GM21786 (cell line): ENCODE measurements around the gene RAD52.

Experiments used
- ATAC-seq: cut with Tn5 transposase; IDR thresholded peaks from one replicate; pipeline ENCODE4 v1.9.1; 2021; ENCODE audit not compliant: unreplicated experiment

The RAD52 gene

DNA sequence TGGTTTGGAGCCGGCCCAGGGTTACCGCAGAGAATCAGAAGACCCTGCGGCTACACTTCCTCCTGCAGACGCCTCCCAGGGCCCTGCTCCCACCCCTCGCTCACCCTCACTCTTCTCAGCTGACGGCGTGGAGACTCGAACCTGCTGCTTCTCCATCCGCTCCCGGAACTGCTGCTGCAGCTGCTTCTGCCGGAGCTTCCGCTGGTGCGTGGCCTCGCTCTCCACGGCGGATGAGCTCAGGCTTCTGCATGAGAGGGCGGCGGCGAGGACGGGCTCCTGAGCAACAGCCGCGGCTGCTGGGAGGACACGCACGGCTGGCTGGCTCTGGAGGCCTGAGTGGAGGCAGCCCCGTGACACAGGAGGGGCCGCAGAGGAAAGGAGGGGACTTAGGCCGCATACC lies 33.3 kb downstream of the RAD52 start:
- no peak for ATAC-seq

DNA sequence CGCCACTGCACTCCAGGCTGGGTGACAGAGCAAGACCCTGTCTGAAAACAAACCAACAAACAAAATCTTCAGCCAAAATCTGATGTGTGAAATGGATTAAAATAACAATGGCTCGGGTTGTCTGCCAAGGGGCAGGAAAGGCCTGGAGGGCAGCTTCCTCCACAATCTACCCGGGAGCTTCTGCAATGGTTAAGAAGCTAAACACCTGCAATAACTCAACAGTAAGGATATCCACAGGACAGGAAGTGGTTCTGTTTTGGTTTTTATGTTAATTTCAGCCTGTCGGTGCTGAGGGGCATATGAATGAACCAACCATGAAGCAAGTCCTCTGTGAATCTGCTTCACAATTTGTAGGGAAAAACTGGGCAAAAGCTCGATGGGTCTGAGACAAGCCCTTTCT lies 34.4 kb downstream of the RAD52 start:
- ATAC-seq: no peak

DNA sequence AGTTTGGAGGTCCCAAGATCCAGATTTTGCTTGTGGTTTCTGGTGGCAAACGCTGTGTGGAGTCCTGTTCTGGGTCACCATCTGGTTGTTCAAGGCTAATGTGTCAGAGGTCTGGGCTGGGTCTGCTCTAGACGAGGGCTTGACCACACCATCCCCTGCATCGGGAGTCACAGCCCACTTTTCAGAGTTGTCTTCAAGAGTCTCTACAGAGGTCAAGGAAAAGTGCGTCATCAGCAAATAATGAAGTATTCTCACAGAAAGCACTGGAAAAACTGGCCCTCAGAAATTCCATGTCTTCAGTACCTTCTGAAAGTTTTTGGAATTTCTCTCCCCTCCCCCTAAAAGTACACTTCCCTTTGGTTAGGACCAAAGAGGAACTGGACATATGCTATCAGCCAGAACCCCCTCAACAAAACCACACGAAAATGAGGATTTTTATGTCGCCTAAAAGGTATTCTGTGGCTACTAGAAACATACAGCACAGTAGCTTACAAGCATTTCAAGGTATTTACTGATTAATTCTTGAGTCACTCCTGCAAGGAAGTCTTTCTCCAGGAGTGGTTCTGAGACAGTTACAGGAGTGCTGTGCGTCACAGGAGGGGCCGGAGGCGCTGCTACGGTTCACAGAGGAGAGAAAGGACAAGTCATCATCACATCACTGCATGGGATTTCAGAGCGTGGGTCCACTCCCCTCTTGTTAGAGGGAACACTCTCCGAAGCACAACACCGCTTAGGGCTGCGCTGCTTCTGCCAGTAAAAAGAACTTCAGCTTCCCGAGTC lies 35.4 kb downstream of the RAD52 start:
- ATAC-seq: no peak

DNA sequence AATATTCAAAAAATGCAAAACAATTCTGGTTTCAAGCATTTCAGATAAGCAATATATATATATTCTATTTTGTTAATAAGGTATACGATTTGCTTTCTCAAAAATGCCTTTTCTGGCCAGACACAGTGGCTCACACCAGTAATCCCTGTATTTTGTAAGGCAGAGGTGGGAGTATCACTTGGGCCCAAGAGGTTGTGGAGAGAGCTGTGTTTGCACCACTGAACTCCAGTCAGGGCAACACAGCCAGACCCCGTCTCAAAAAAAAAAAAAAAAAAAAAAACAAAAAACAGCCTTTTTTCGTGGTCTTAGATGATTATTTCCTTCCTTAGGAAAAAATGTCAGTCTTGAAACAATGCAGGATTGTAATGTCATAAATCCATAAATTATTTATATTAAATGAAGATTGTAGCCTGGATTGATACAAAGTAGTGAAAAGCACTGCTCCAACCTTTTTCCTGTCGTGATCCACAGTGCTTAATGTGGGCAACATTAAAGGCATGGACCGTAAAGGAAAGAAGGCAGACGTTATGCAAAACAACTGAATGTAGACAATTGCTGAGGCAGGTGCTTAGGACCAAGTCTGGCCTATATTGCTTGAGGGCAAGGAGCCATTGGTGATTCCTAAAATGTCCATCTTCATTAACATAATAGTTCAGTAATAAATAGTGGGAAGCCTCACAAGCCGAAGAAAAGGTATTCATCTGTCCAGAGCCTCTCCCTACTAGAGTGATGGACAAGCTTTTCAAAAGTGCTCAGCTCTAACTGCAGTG lies 36.8 kb downstream of the RAD52 start:
- no peak for ATAC-seq

DNA sequence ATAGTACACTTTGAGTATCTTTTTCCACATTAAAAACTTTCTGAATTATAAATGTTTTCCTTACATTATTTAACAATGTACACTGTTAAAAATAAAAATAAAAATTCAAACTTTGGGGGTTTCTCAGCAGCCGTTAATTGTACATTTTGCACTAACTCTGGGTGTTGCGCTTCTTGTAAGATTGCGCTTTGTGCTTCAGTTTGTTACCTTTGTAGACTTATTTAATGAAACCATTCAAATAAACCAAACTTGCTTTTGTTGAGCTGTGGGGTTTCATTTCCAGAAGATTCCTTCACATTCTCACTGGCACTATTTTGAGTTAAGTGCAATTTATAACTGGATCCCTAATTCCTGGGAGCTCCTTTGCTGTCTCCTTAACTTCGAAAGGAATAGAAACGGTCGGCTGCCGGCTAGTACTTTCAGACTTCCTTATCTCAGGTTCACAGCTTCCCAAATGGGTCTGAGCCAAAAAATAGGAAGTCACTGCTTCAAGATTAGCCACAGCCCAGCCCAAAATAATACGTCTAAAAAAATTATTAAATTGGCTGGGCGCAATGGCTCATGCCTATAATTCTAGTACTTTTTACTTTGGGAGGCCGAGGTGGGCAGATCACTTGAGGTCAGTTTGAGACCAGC lies 38.2 kb downstream of the RAD52 start:
- ATAC-seq: no peak

DNA sequence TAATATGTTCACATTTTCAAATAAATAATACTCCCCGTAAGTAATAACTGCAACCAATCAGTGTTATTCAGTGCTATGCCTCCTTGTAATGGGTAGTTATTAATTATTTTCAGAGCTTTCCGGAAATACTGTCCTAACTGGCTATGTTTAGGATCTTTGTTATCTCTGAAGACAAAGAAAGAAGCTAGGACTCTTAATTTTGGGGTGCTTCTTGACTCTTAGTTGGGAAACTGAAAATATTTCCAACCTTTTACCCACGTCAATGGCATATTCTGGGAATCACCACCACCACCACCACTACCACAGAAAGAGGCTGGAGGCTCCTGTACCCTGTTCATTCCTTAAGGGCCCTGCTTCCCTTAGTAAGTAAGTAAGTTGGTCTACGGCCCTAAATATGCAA lies 39.1 kb downstream of the RAD52 start:
- no peak for ATAC-seq

DNA sequence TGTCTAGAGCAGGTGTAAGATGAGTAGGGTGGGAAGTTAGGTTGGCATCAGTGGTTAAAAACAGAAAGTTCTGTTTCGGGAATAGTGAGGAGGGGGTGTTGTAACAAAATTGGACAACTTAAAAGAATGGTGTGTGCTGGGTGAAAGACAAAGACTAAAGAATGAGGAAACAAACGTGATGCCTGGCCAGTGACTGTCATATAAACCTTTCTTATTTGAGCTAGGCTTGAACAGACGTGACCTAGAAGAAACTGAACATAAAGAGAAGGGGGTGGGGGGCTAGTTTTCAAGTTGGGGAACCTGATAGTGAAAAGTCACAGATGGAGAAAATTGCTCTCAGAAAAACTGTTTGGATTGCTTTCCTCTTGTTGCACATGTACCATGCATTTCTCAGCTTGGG lies 39.6 kb downstream of the RAD52 start:
- ATAC-seq: no peak

DNA sequence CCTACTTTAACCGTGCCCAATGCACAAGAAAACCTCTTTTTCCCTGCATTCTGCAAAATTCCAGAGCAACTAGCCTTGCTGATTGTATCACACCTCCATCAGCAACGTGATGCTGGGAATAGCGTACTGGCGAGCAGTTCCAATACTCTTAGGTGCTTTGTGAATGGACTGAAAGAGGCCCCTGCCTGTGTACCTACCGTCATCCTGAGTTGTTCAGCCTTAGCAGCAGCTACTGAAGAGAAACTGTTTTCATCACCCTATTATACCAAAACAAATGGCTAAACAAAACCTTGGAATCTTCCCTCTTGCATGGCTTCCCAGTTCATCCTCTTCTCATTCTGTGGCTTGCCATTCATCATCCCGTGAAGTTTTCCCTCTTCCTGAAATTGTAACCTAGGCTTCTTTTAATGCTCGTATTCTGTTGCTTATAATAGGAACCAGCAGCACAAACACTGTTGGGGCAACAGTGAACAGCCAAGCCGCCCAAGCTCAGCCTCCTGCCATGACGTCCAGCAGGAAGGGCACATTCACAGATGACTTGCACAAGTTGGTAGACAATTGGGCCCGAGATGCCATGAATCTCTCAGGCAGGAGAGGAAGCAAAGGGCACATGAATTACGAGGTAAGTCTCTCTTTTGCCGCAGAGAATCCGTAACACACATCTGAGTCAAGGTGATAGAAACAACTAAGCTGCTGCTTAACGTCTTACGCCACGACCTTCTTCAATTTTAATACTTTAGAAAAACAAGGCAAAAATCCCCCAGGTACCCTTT lies 41.9 kb downstream of the RAD52 start:
- ATAC-seq: no peak

DNA sequence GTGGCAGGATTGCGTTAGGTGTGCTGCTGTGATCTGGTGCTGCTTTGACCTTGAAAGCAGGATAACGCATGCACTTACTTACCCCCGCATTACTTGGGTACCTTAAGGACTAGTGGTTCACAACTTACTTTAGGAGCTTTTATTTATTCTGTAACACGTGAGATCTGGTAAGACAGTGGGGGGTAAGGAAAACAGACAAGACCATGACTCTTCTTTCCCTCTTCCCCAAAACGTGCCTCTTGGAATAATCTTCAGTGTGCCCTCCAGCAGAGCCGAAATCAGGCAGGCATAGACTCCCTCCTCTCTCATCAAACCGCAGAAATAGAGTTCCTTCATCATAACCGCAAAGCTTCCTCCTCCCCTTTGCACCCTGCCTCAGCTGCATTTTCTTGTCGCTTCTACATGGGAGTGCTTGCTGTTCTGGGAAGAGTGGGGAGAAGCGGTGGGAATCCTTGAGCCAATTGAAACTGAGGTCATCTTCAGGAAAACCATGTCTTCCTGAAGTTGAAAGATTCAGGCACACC lies 43.4 kb downstream of the RAD52 start:
- no peak for ATAC-seq

DNA sequence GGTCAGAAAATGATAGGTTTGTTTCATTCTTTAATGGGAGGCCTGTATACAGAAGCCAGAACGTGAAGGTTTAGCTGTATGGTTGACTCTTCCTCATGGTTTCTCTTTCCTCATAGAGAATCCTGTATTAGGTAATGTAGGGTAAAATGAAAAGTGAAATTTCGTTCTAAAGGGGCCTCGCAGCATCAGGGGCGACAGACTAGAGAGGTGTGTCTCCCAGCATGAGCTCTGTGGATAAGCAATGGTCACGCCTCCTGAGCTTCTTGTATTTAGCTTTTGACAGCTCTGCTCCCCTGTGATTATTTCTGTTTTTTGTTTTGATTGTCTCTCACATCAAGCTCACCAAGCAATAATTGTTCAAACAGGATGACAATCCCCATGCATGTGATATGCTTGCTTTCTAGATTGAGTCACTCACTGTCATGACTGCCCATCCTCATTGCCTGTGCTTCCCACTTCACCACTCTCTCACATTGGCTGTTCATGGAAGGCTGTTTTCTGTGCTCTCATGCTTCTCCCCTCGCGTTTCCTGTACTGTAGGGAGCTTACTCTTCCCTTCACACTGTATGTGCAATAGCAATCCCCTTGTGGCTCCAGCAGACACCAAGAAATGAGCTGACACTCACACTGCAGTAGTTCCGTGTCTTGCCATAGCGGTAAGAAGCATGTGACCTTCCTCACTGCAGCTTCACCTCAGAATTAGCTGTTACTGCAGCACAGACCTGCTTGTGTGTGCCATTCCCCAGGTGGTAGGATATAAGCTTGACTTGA lies 44.0 kb downstream of the RAD52 start:
- no peak for ATAC-seq

DNA sequence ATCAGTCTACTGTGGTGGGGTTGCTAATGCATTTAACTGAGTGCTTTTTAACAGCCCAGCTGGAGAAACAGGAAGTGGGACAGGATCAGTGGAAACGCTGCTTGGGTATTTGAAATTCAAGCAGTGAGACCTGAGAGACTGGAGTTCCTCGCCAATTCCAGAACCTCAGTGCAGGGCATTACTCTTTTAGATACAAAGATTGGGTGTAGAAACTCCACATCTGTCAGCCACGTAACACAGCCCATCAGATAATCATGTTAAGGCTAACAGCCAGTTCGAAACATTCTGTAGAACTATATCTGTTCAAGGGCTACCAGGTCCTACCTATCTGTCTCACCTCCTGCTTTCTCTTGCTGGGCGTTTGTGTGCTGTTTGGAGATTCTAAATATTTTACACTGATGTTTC lies 45.5 kb downstream of the RAD52 start:
- no peak for ATAC-seq

DNA sequence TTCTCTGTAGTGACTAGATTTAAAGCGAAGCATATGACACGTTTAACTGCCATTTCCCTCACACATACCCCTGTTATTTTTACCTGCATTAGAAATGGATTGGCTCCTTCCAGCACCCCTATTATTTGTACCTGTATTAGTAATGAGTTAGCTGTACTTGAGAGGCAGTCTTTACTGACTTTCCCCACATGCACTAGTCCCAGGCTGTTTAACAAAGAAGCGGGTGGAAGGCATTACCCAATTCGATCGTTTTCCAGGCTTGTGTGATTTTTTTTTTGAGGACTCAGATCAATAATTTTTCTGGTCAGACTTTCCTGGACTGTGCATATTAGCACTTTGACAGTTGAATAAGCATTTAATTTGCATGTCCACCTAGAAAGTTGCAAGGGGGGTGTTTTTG lies 46.4 kb downstream of the RAD52 start:
- no peak for ATAC-seq

DNA sequence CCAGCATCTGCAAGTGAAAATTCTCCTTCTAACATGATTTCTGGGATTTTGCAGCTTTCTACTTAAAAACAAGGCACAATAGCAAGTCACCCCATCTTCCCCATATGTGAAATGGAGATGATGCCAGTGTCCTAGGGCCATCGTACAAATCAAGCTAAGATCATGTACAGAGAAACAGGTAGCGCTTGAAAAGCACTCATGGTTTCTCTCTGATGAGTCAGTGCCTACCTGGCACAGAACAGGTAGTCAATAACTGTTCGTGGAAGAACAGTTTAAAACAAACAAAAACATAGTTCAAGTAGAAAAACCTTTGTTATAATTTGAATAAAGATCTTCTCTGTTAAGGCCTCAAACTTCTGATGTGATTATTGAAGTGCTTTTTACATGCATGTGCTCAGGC lies 46.9 kb downstream of the RAD52 start:
- ATAC-seq: no peak

DNA sequence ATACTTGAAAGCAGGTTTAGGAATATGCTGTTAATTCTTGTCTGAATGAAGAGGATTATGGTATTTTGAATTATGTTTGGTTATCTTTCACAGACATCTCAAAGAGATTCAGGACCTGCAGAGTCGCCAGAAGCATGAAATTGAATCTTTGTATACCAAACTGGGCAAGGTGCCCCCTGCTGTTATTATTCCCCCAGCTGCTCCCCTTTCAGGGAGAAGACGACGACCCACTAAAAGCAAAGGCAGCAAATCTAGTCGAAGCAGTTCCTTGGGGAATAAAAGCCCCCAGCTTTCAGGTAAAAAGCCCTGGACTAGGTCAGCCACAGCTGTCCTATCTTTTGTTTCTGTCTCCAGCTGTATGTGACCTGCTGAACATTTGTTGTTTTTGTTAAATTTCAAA lies 52.1 kb downstream of the RAD52 start:
- ATAC-seq: no peak

DNA sequence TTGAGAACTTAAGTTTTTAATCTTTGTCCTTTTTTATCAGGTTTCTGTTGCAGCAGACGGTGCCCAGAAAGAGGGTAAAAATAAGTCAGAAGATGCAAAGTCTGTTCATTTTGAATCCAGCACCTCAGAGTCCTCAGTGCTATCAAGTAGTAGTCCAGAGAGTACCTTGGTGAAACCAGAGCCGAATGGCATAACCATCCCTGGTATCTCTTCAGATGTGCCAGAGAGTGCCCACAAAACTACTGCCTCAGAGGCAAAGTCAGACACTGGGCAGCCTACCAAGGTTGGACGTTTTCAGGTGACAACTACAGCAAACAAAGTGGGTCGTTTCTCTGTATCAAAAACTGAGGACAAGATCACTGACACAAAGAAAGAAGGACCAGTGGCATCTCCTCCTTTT lies 53.5 kb downstream of the RAD52 start:
- ATAC-seq: no peak

DNA sequence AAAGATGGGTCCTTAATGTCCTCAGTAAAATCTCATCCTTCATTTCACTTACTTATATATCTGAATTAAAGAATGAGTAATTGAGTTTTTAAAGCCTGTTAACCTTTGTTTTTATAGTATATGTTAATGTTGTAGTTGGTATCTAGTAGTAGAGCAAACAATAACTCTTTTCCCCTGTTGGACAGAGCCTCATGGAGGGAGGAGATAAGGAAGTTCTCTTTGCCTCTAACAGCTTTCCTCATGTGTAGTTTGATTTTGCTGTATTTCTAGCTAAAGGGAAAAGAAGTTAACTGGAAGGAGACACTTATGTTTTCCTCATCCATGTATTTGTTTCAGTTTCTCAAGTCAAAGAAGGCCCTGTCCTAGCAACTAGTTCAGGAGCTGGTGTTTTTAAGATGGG lies 55.3 kb downstream of the RAD52 start:
- no peak for ATAC-seq

DNA sequence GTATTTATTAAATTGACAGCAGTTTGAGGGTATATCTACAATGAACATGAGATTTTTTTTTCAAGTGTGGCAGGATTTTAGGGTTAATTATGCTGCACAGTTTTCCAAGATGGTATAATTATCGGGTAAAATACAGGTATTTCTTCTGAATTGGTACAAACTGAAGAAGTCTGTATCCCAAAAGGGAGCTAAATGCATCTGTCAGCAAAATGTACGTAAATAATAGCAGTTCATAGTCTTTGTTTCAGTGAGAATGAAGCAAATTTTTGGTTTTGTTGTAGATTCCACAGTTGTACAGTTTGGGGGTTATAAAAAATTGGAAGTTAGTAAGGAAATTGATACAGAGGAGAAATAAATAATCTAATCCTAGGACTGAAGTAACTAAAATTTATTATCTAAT lies 63.3 kb downstream of the RAD52 start:
- no peak for ATAC-seq

DNA sequence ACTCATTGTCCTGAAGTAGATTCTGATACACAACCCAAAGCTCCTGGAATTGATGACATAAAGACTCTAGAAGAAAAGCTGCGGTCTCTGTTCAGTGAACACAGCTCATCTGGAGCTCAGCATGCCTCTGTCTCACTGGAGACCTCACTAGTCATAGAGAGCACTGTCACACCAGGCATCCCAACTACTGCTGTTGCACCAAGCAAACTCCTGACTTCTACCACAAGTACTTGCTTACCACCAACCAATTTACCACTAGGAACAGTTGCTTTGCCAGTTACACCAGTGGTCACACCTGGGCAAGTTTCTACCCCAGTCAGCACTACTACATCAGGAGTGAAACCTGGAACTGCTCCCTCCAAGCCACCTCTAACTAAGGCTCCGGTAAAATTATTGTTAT lies 63.8 kb downstream of the RAD52 start:
- ATAC-seq: no peak

DNA sequence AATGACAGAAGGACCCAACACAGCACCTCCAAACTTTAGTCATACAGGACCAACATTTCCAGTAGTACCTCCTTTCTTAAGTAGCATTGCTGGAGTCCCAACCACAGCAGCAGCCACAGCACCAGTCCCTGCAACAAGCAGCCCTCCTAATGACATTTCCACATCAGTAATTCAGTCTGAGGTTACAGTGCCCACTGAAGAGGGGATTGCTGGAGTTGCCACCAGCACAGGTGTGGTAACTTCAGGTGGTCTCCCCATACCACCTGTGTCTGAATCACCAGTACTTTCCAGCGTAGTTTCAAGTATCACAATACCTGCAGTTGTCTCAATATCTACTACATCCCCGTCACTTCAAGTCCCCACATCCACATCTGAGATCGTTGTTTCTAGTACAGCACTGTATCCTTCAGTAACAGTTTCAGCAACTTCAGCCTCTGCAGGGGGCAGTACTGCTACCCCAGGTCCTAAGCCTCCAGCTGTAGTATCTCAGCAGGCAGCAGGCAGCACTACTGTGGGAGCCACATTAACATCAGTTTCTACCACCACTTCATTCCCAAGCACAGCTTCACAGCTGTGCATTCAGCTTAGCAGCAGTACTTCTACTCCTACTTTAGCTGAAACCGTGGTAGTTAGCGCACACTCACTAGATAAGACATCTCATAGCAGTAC lies 64.6 kb downstream of the RAD52 start:
- ATAC-seq: no peak

DNA sequence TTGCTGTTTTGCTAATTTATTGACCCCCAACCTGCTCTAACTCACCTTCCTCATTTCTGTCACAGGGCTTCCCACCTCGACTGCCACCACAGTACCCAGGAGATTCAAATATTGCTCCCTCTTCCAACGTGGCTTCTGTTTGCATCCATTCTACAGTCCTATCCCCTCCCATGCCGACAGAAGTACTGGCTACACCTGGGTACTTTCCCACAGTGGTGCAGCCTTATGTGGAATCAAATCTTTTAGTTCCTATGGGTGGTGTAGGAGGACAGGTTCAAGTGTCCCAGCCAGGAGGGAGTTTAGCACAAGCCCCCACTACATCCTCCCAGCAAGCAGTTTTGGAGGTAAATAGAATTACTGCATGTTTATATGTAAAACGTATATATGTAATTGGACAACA lies 68.8 kb downstream of the RAD52 start:
- ATAC-seq: no peak
